HepG2 (cell line): ENCODE measurements around the gene MYADML2. TPM values are rescaled to one million over a fixed set of nuclear protein-coding genes. Genes with fewer than 3 reads are reported as not detected.

ENCODE experiments used
- FOXM1 ChIP-seq: sonication (generic); formaldehyde crosslinking; IDR thresholded peaks from 2 replicates; pipeline ENCODE4 v1.5.0; 2020; ENCODE audit warnings: missing genetic modification reagents
- MYNN ChIP-seq: sonication (generic); formaldehyde crosslinking; IDR thresholded peaks from 2 replicates; pipeline ENCODE4 v1.4.0; 2020; ENCODE audit warnings: mild to moderate bottlenecking, low read depth, missing genetic modification reagents
- PHF21A ChIP-seq: sonication (generic); formaldehyde crosslinking; IDR thresholded peaks from 2 replicates; pipeline ENCODE4 v1.5.0; 2020; ENCODE audit warnings: mild to moderate bottlenecking, missing genetic modification reagents
- ZFP36L1 ChIP-seq: sonication (generic); formaldehyde crosslinking; IDR thresholded peaks from 2 replicates; pipeline ENCODE4 v1.8.0; 2022; ENCODE audit warnings: mild to moderate bottlenecking, missing genetic modification reagents, moderate library complexity
- ZNF383 ChIP-seq: sonication (generic); formaldehyde crosslinking; IDR thresholded peaks from 2 replicates; pipeline ENCODE4 v1.4.0; 2020; ENCODE audit warnings: missing genetic modification reagents, mild to moderate bottlenecking, borderline replicate concordance
- polyA plus RNA-seq, 8 experiments: library from polyadenylated mRNA; depleted of rRNA in 3 of 8; stranded (reverse) in 7 of 8; unstranded in 1 of 8; fragments of >200 nt; fragmentation: Illumina TruSeq in 4 of 8; extraction: Trizol in 4 of 8; gene quantifications; 2 replicates each; pipeline versions ENCODE4 v1.2.1 to v1.2.3, GENCODE V29; 2011 to 2016; ENCODE audit warnings: low read depth in 4 of 8, missing spikeins in 1 of 8, mixed read lengths in 1 of 8; ENCODE audit not compliant: insufficient read depth in 1 of 8
- total RNA-seq, 5 experiments: library from RNA; depleted of rRNA; stranded (reverse); fragments of >200 nt; fragmentation: Illumina TruSeq; extraction: Trizol; gene quantifications; 2 replicates each; pipeline ENCODE4 v1.2.3, GENCODE V29; 2016; ENCODE audit warnings: low read depth in 1 of 5
- TF ChIP-seq, protein P1 (sequence below): sonication (generic); formaldehyde crosslinking; IDR thresholded peaks from 2 replicates; pipeline ENCODE4 v1.4.0; 2020; ENCODE audit warnings: missing genetic modification reagents
- TF ChIP-seq, protein P2 (sequence below): sonication (generic); formaldehyde crosslinking; IDR thresholded peaks from 2 replicates; pipeline ENCODE4 v1.4.0; 2020; ENCODE audit warnings: missing genetic modification reagents, borderline replicate concordance

MYADML2 gene
- total and polyA plus RNA-seq, 2 of the 13 experiments (the other 11 are each of a cell fraction or from before 2014, with no cell fraction given), result not detected

DNA sequence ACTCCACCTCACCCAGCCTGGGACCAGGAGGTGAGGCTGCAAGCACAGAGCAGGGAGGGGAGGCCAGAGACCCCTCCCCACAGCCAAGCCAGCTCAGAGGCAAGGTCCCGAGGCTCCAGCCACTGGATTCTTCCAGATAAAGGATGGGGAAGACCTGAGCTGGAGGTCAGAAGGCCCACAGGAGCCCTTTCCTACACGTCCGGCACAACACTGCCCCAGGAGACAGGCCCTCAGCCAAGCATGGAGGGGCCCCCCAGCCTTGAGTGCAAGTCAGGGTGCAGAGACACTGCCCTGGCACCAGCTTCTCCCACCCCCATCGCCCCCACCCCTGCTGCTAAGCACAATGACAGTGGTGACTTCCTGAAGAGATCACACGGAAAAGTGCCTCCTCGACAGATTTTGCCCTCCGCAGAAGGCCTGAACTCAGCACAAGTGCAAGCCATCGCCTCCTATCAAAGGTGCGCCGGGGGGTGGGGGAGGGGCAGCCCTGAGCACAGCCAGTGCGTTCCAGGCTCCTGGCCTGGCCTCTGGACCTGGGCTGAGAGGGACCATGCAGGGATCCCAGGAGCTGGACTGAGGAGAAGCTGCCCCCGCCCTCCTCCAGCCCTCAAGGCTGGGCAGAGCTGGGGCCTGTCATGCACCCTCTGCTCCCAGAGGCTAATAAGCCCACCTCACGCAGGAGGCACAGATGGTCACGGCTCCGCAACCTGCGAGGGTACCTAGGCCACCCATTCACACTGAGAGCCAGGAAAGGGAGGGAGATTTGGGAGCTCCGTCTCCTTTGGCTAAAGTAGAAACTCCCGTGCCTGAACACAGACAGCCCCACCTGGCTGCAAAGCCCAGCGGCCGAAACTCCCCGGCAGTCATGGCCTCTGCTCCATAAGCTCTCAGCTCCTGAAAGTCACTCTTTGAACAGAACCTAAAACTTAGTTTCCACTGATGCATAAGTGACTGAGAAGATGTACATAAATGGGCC, 22.2 kb downstream of the MYADML2 start (continued):
- no peak for TF ChIP-seq MYNN (CRISPR knock-in tag)
- TF ChIP-seq, protein P1, sequence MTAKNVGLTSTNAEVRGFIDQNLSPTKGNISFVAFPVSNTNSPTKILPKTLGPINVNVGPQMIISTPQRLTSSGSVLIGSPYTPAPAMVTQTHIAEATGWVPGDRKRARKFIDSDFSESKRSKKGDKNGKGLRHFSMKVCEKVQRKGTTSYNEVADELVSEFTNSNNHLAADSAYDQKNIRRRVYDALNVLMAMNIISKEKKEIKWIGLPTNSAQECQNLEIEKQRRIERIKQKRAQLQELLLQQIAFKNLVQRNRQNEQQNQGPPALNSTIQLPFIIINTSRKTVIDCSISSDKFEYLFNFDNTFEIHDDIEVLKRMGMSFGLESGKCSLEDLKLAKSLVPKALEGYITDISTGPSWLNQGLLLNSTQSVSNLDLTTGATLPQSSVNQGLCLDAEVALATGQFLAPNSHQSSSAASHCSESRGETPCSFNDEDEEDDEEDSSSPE, result no peak
- TF ChIP-seq ZFP36L1 (CRISPR knock-in tag), result no peak
- TF ChIP-seq ZNF383 (CRISPR knock-in tag), result no peak
- peak; percentile 59; the same call in 1 of the 2 replicates for TF ChIP-seq PHF21A (CRISPR knock-in tag)
- TF ChIP-seq FOXM1 (CRISPR knock-in tag), result no peak
- TF ChIP-seq, protein P2, sequence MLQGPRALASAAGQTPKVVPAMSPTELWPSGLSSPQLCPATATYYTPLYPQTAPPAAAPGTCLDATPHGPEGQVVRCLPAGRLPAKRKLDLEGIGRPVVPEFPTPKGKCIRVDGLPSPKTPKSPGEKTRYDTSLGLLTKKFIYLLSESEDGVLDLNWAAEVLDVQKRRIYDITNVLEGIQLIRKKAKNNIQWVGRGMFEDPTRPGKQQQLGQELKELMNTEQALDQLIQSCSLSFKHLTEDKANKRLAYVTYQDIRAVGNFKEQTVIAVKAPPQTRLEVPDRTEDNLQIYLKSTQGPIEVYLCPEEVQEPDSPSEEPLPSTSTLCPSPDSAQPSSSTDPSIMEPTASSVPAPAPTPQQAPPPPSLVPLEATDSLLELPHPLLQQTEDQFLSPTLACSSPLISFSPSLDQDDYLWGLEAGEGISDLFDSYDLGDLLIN (CRISPR knock-in tag), result 0 out of 2 replicates have a peak, but pooled peaks have one; percentile 49
